NCI-H446 (cell line): ENCODE measurements around the gene COG1.

ENCODE experiments used
- DNase-seq, 2 experiments: peaks; one replicate each; lab custom pipeline; 2025; lab: John Stamatoyannopoulos, UW

Gene COG1

DNA sequence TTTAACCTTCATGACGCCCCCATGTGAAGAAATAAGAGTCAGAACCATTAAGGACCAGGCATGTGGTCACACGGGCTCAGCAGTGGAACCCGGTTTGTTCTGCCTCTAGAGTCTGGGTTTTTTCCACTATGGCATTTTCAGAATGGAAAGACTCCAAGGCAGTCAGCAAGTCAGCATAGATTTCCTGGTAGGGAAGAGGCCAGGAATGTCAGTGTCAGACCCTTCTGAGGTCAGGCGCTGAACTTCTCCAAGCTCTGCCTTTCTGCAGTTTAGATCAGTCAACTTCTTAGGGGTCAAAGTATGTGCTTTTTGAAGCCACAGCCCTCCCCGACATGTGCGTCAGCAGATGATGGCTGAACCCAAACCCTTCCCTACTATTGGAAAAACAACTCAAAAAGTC, 24.2 kb upstream of the COG1 start:
- DNase-seq, result no peak

DNA sequence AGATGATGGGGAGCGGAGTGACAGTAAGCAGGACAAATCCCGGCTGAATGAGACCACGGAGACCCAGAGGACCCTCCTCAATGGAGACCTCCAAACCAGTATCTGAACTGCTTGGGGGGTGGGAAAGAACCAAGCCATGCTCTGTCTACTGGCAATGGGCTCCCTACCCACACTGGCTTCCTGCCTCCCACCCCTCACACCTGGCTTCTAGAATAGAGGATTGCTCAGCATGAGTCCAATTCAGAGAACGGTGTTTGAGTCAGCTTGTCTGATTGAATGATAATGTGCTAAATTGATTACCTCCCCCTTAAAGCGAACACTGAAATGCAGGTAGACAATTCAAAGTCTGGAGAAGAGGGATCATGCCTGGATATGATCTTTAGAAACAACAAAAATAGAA, 22.5 kb upstream of the COG1 start:
- DNase-seq, result no peak

DNA sequence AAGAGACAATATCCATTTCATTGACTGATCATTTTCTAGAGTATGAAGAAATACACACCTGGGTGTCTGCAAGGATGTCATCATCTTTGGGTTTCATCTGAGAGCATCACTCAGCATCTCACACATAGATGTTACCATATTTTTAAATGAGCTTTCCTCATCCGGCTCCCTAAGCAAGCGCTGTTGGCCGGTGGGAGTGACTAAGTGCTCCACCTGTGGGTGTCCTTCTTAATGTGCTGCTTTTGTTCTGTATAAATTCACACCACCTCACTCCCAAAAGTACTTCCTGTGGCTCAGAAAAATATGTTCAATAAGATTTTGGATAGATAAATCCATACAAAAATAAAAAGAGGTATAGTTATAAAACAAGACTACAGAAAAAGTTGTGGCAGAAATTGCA, 20.6 kb upstream of the COG1 start:
- no peak for DNase-seq

DNA sequence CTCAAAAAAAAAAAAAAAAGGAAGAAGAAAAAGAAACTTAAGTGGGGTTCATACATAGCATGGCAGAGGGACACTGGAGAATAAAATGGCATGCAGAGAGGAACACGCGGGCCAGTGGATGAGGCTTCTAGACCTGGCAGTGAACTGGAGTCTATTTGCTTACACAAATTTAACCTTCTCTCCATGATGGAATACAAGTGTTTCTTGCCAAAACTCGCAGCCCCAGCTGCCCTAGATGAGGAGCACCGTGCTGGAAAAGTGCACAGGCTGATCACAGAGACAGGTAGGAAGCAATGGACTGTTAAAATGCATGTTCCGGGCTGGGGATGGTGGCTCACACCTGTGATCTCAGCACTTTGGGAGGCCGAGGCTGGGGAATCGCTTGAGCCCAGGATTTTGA, 18.7 kb upstream of the COG1 start:
- peak in 1 of 2 experiments; percentile 40 for DNase-seq

DNA sequence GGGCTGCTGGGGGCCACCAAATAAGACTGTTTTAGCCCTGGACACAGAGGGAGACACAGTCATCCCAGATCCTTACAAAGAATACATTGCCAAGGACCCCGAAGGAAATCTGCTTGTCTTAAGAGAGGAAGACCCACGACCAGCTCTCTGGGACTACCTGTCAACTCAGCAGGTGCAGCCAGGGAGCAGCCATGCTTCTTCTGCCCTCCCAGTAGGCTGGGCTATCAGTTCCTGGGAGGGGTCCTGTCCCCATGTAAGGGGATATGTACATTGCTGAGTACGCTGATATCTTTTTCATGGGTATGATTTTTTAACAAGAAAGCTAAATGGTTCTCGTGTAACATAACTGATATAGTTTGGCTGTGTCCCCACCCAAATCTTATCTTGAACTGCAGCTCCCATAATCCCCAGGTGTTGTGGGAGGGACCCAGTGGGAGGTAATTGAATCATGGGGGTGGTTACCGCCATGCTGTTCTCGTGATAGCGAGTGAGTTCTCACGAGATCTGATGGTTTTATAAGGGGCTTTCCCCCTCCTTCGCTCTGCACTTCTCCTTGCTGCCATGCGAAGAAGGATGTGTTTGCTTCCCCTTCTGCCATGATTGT, 16.8 kb upstream of the COG1 start:
- DNase-seq, result no peak

DNA sequence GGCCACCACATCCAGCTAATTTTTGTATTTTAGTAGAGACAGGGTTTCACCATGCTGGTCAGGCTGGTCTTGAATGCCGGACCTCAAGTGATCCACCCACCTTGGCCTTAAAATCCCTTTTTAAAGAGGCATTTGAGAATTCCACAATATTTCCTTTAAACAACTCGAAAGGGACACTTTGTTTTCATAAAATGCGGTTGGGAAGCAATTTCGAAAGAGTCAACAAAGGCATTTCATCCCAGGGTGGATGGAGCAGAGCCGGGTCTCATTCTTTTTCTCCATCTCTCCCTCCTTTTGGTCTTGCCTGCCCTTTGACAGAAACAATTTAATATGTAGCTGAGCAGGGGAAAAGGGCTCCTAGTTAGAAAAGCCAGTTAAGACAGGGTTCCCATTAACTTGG, 13.5 kb upstream of the COG1 start:
- no peak for DNase-seq

DNA sequence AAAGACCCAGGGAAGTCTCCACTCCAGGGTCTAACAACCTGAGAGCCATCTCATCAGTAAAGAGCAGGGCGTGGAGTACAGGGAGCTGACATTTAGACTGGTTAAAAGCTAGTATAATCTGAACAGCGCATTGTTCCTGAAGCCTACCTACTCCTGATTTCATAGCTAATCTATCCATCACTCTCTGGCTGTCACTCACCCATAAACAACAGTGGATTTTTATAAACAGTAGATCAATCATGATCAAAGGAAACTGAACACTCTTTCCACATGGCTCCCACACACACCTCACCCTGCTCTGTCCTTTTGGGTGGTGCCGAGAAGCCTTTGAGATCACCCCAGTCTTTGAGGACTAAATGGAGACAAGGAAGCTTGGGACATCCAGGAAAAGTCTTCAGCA, 13.0 kb upstream of the COG1 start:
- DNase-seq, result no peak

DNA sequence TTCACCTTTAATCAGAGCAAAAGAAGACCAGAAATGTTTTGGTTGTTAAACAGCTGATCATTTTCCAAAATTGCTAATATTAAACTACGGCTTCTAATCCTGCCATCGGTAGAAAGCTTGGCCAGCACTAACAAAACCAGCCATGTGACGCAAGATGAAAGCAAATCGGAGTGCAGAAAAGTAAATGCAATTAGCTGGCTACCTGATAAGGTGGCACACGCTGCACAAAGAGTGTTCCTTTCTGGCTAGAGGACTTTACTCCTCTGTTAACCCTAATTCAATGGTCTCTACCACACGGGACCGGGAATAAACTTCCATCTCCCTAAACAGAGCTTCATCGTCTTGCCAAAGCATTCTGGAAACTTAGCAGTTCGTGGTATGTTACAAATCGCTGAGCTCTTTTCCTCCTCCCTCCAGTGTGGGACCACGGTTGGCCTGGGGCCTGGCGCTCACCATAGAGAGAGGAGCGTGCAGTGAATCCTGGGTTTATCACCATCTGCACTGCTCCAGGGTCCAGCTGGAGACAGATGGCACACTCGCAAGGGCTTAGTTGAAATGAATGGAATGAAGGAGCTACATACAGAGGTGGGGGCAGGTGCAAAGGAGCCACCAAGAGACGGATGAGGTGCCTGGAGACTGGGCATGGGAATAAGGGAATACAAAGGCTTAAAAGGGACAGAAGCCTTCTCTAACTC, 10.1 kb upstream of the COG1 start:
- DNase-seq, result peak; percentile 53 to 90

DNA sequence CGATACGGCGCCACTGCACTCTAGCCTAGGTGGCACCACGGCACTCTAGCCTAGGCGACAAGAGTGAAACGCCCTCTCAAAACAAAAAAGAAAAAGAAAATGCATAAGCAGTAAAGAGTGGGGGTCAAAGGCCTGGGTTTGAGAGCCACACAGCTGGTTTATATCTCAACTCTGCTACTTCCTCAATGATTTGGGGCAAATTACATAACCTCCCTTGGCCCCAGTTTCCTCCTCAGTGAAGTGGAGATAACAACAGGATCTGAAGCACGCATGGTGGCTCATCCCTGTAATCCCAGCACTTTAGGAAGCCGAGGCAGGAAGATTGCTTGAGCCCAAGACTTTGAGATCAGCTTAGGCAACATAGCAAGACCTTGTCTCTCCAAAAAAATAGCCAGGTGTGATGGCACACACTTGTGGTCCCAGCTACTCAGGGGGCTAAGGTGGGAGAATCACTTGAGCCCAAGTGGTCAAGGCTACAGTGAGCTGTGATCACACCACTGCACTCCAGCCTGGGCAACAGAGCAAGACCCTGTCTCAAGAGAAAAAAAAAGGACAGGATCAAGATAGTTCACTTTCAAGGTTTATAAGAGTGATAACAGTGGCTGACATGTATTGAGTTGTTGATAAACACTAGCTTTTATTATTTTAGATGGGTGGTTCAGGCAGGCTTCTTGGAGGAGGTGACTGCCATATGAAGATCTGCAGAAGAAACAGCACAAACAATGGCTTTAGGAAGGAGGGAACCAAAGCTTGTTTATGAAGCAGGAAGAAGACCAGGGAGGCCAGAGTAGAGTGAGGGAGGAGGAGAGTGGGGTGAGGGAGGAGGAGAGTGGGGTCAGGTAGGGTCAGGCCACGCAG, 8.5 kb upstream of the COG1 start:
- no peak for DNase-seq

DNA sequence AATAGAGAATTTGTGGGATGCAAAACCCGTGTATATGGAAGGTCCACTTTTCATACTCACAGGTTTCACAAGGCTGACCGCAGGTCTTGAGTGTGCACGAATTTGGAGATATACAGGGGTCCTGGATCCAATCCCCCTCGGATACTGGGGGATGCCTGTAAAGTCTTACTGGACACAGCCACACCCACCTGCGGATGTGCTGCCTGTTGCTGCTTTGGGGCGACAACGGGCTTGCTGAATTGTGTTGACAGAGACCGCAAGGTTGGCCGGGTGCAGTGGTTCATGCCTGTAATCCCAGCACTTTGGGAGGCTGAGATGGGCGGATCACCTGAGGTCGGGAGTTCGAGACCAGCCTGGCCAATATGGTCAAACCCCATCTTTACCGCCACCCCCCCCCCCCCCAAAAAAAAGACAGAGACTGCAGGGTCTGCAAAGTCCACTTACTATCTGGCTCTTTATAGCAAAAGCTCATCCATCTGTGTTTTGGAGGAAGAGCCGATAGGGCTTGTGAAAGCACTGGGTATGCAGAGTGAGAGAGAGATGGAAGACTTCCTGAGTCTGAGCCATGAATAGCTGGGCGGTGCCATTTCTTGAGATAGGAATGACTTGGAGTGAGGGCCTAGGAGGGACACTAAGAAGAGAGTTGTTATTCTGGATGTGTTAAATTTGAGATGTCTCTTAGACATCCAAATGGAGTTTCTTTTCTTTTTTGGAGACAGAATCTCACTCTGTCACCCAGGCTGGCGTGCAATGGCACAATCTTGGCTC, 6.4 kb upstream of the COG1 start:
- no peak for DNase-seq

DNA sequence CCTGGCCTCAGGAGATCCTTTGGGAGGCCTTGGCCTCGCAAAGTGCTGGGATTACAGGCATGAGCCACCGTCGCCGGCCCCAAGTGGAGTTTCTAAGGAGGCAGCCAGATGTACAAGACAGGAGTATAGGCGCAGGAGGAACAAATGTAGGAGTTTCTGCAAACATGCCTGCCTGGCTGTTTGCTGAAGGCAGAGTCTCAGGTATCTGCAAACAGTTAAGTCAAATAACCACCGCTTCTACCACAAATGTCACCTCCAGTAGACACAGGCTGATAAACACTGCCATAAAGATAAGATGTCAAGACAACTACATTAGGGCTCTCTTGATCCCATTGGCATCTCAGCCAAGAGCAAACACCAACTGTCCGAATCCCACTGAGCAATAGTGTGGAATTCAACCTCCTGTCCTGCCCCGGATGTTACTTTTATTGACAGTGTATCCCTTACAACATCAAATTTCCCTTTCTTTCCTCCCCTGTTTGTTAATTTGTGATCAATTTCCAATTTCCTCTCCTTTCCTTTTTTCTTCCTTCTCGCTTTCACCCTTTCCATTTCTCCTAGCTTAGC, 5.6 kb upstream of the COG1 start:
- no peak for DNase-seq

DNA sequence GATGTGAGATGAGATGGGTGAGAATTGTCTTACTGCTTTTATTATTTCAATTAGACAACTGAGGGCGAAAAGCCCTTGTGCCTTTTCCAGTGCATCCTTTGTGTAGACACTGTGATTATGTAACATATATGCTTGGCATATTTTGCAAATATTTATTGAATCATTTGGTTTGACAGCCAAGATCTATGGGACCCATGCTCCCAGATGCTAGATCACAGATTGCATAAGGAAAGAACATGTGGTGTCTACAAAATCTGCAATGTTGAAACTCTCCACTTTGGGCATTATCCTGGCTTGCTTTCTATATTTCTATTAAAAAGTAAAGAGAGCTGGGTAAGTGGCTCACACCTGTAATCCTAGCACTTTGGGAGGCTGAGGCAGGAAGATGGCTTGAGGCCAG, 4.8 kb upstream of the COG1 start:
- DNase-seq, result no peak

DNA sequence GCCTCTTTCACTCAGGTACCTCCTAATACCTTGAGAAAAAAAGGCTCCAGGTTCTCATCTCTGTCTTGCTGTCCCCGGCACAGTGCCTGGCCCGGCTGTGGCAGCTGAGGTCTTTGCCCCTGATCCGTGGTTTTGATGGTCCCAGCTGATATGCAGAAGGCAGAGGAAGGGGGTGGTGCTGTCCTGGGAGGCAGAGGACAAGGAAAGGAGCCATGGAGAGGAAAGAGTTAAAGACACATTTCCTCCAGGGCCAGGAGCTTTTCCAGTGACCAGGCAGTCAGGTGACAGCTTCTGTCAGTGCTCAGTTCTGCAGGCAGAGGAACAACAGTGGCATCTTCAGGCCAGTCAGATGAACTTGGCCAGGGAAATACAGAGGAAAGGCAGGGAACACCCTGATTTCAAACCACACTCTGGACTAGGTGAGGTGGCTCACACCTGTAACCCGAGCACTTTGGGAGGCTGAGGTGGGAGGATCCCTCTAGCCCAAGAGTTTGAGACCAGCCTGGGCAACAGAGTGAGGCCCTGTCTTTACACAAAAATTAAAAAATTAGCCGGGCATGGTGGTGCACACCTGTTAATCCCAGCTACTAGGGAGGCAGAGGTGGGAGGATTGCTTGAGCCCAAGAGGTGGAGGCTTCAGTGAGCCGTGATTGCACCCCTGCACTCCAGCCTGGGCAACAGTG, 3.3 kb upstream of the COG1 start:
- DNase-seq, result peak; percentile 26 to 67

DNA sequence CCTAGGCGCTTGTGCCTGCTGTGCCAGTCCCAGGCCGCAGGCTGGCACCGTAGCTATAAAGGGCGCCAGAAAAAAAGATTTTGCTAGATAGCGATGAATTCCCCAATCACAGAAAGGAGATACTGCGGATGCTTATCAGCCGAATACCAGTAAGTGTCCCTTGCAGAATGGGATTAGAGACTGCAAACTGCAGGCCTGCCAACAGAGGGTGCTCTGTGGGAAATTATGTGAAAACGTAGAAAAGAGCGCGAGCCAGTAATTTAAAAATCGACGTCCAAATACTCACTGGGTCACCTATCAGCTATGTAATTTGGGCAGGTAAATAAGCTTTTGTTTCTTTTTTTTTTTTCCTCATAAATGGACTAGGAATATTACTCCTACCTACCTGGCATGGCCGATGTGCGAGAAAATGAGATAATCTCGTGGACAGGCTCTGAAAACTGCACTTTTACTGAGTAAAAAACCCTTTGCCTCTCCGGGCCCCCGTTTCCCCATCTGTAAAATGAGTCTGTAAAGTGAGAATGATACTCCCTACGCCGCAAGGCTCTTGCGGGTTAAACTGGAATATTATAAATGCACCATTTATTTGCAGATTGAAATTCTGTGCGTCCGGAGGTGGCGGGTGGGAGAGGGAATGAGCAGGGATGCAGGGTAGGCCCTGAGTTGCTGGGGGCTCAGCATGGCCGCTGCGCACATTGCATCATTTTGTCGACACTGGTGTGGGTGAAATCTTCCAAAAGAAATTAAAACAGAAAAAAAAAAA, 1.2 kb upstream of the COG1 start:
- peak; percentile 46 to 80 for DNase-seq

DNA sequence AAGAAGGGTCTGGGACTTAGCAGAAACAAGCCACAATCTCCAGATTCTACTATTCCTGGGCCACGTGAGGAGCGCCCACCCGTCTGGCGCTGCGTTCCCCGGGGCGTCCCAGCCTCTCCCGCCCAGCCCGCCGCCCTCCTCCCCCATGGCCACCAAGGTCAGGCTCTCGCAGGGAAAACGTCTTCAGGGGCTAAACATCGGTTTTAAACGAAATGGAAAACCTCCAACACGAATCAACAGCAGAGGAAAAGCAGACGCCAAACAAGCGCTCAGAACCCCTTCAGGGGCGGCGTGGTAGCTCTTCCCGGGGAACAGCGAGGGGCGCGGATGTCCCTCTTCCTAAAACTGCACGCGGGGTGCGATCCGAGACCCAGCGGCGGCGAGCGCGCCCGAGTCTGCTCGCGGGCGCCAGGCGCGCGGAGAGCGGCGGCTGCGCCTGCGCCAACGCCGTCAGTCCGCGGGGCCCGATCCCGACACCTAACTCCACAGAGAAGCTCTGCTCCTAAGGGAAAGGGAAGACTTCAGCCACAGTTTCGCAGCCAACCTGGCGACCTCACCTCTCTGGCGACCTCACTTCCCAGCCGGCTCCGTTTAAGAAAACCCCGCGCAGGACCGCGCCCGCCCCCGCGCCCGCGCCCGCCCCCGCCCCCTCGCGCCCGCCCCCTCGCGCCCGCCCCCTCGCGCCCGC, 505 bp upstream of the COG1 start:
- DNase-seq, result peak; percentile 72 to 79

DNA sequence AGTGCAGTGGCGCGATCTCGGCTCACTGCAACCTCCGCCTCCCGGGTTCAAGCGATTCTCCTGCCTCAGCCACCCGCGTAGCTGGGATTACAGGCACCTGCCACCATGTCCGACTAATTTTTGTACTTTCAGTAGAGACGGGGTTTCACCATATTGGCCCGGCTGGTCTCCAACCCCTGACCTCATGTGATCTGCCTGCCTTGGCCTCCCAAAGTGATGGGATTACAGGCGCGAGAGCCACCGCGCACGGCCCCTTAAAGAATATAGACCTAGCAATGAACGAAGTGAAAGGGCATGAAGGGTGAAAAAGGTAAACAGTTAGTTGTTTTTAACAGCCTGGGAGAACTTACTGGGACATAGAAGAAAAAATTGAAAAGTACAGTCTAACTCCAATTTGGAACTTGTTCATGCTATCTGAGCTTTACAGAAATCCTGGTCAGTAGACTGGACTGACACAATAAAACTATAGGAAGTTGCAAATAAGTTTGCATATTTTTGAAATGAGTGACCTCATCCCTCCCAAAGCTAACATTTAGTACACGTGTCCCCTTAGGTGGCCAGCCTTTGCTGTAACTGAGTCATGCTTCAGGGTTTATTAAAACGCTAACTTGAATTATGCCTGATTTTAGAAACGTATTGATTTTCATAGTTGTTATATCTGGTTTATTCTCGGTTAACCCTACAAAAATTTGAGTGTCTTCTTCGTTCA, 1.8 kb downstream of the COG1 start:
- no peak for DNase-seq

DNA sequence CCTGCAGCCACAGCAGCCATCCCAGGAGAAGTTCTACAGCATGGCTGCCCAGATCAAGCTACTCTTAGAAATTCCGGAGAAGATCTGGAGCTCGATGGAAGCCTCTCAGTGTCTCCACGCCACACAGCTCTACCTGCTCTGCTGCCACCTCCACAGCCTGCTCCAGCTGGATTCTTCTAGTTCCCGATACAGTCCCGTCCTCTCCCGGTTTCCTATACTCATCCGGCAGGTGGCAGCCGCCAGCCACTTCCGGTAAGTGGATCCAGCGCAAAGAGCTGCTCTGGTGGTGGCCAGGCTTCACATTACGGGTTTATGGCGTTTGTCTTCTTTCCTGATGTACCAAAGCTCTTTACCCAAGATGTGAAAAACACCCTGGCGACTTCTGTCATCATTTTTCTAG, 3.6 kb downstream of the COG1 start:
- DNase-seq, result no peak

DNA sequence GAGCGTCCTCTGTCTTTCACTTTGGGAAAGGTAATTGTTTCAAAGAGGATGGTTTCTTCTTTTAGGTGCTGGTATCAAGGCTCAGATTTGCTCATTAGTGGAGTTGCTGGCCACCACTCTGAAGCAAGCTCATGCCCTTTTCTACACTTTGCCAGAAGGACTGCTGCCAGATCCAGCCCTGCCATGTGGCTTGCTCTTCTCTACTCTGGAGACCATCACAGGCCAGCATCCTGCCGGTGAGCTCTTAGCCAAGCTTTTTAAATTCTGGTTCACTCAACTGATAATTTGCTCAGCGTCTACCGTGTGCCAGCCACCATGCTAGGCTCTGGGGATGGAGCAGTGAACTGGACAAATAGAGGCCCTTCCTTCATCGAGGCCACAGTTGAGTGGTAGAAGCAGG, 4.3 kb downstream of the COG1 start:
- DNase-seq, result peak in 1 of 2 experiments; percentile 59

DNA sequence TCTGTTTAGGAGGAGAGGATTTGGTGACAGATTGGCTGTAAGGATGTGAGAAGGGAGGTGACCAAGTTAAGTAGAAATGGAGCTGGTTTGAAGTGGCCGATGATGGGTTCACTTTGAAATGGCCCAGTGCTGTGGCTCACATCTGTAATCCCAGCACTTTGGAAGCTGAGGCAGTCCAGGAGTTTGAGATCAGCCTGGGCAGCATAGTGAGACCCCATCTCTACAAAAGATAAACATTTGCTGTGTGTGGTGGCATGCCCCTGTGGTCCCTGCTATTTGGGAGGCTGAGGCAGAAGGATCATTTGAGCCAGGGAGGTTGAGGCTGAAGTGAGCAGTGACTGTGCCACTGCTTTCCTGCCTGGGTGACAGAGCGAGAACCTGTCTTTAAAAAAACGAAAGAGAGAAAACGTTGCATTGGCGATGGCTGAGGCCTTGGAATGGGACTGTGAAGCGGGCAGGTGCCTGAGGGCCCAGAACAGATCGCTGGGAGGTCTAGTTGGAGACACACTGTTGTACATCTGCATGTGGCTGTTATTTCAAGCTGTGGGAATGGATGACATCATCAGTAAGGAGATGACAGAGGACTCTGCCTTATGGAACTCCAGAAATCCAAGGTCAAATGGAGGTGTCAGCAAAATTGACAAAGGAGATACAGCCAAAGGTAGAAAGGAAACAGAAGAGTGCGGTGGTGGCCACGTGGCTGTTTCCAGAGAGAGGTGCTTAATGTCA, 5.5 kb downstream of the COG1 start:
- no peak for DNase-seq
